ENCODE data around the gene RPS6KA2.

DNA sequence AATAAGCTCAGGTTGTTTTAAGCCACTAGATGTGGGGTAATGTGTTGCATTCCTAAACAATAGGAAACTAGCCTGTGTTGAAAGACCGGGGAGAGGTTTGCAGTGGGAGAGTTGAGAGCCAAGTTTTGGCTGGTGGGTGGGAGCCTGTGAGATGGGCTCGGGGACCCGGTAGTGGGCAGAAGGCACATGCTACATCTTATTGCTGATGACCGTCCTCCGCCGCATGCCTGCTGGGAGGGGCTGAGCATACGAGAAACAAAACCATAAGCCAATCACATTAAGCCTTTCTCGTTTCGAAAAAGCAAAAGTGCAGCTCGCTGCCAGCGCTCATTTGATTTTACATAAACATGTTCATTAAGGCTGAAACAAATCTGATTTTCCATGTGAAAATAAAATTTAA lies 186.9 kb downstream of the RPS6KA2 start:
- TF ChIP-seq POLR2AphosphoS5 (IDR thresholded peaks at IDR 0.05; ENCODE audit: borderline replicate concordance, low read depth, low read length) (no peak), EZH2 (IDR thresholded peaks at IDR 0.05) (no peak), FOXP2 (optimal IDR thresholded peaks at IDR 0.05; ENCODE audit: control extremely low read depth, extremely low read length, insufficient read depth) (no peak)

Data from SK-N-MC (cell line).